Liver (tissue), 9 donors: Measurements from ENCODE around the gene BHLHA15. TPM values are rescaled to one million over a fixed set of nuclear protein-coding genes. Genes with fewer than 3 reads are reported as not detected.

Experiments used
- DNase-seq: peaks from one replicate; pipeline ENCODE4 v3.0.0-alpha.2; 2017; ENCODE audit warnings: low spot score
- H3K27ac ChIP-seq, 2 donors: one replicate each; pipeline ENCODE4 v1.7.0; 2013; ENCODE audit warnings: inconsistent platforms in 2 of 2, low read length in 2 of 2, control low read depth in 1 of 2, low read depth in 1 of 2, mild to moderate bottlenecking in 1 of 2
- H3K27me3 ChIP-seq, 4 donors: one replicate each; pipeline versions ENCODE4 v1.6.1 to v1.7.0; 2013; ENCODE audit warnings: low read length in 3 of 4, inconsistent platforms in 1 of 4, mild to moderate bottlenecking in 1 of 4, moderate library complexity in 1 of 4; ENCODE audit not compliant: control insufficient read depth in 4 of 4, insufficient read depth in 4 of 4
- H3K36me3 ChIP-seq, 4 donors: one replicate each; pipeline versions ENCODE4 v1.6.1 to v1.7.0; 2013; ENCODE audit warnings: low read length in 3 of 4, mild to moderate bottlenecking in 3 of 4, low read depth in 1 of 4, moderate library complexity in 1 of 4; ENCODE audit not compliant: control insufficient read depth in 4 of 4, insufficient read depth in 3 of 4
- H3K4me1 ChIP-seq, 4 donors: one replicate each; pipeline versions ENCODE4 v1.6.1 to v1.7.0; 2013; ENCODE audit warnings: low read length in 3 of 4, mild to moderate bottlenecking in 3 of 4, moderate library complexity in 1 of 4; ENCODE audit not compliant: control insufficient read depth in 4 of 4, insufficient read depth in 4 of 4
- H3K4me3 ChIP-seq, 3 donors: one replicate each; pipeline versions ENCODE4 v1.6.1 to v1.7.0; 2013; ENCODE audit warnings: low read length in 3 of 3, control low read depth in 1 of 3, low read depth in 1 of 3, mild to moderate bottlenecking in 1 of 3
- H3K9ac ChIP-seq, 2 donors: one replicate each; pipeline ENCODE4 v1.7.0; 2013; ENCODE audit warnings: low read length in 2 of 2, mild to moderate bottlenecking in 2 of 2, moderate library complexity in 2 of 2, control low read depth in 1 of 2, low read depth in 1 of 2
- H3K9me3 ChIP-seq, 4 donors: one replicate each; pipeline versions ENCODE4 v1.6.1 to v1.7.0; 2013; ENCODE audit warnings: low read length in 3 of 4; ENCODE audit not compliant: control insufficient read depth in 4 of 4
- EGR1 ChIP-seq, 2 donors: IDR thresholded peaks; 2 replicates each; pipeline ENCODE4 v1.6.1; 2016 to 2018; ENCODE audit warnings: antibody characterized with exemption in 2 of 2, low read depth in 2 of 2
- FOXA1 ChIP-seq: IDR thresholded peaks from 2 replicates; pipeline ENCODE4 v1.6.1; 2016; ENCODE audit warnings: antibody characterized with exemption
- FOXA2 ChIP-seq: IDR thresholded peaks from 2 replicates; pipeline ENCODE4 v1.6.1; 2016; ENCODE audit warnings: antibody characterized with exemption
- GABPA ChIP-seq, 2 donors: IDR thresholded peaks in 1 of 2; conservative IDR thresholded peaks in 1 of 2; 2 replicates each; pipeline ENCODE4 v1.6.1; 2016; ENCODE audit warnings: antibody characterized with exemption in 2 of 2, mild to moderate bottlenecking in 1 of 2, moderate library complexity in 1 of 2
- HNF4A ChIP-seq, 2 donors: conservative IDR thresholded peaks; 2 replicates each; pipeline ENCODE4 v1.6.1; 2016; ENCODE audit warnings: antibody characterized with exemption in 2 of 2, mild to moderate bottlenecking in 2 of 2
- HNF4G ChIP-seq: IDR thresholded peaks from 2 replicates; pipeline ENCODE4 v1.6.1; 2016; ENCODE audit warnings: antibody characterized with exemption
- NR2F2 ChIP-seq: IDR thresholded peaks from 2 replicates; pipeline ENCODE4 v1.6.1; 2016; ENCODE audit warnings: antibody characterized with exemption
- RAD21 ChIP-seq, 2 donors: IDR thresholded peaks; 2 replicates each; pipeline ENCODE4 v1.6.1; 2016; ENCODE audit warnings: antibody characterized with exemption in 2 of 2, mild to moderate bottlenecking in 2 of 2
- RXRA ChIP-seq, 2 donors: IDR thresholded peaks; 2 replicates each; pipeline ENCODE4 v1.6.1; 2017 to 2018; ENCODE audit warnings: antibody characterized with exemption in 2 of 2, mild to moderate bottlenecking in 1 of 2
- TAF1 ChIP-seq: conservative IDR thresholded peaks from 2 replicates; pipeline ENCODE4 v1.6.1; 2016; ENCODE audit warnings: antibody characterized with exemption, mild to moderate bottlenecking
- YY1 ChIP-seq: IDR thresholded peaks from 2 replicates; pipeline ENCODE4 v1.6.1; 2016; ENCODE audit warnings: antibody characterized with exemption, mild to moderate bottlenecking
- WGBS: extraction: QIAGEN DNeasy Blood & Tissue Kit; methylation state at CpG from one replicate; pipeline ENCODE4 v1.1.7; 2013; 5-methylcytosine and 5-hydroxymethylcytosine counted together
- polyA plus RNA-seq, 2 donors: library from polyadenylated mRNA; stranded (reverse) in 1 of 2; unstranded in 1 of 2; fragments of 200-250 nt in 1 of 2; fragments of >200 nt in 1 of 2; fragmentation: Nextera tagmentation in 1 of 2; extraction: Ambion mirVana in 1 of 2; gene quantifications; one replicate each; pipeline versions ENCODE4 v1.2.1 to v1.2.3, GENCODE V29; 2013 to 2015
- total RNA-seq, 2 donors: library from RNA; depleted of rRNA; stranded (reverse); fragments of >200 nt; gene quantifications; one replicate each; pipeline ENCODE4 v1.2.3, GENCODE V29; 2014
- TF ChIP-seq, protein P1 (sequence below): IDR thresholded peaks from 2 replicates; pipeline ENCODE4 v1.6.1; 2016; ENCODE audit warnings: antibody characterized with exemption, mild to moderate bottlenecking
- TF ChIP-seq, protein P2 (sequence below): fragments of 150-350 bp; IDR thresholded peaks from 2 replicates; pipeline ENCODE4 v1.5.1; 2017; ENCODE audit warnings: improper control_type of control experiment, low read depth, low read length; ENCODE audit not compliant: missing input control
- TF ChIP-seq, protein P3 (sequence below): IDR thresholded peaks from 2 replicates; pipeline ENCODE4 v1.6.1; 2016; ENCODE audit warnings: antibody characterized with exemption
- TF ChIP-seq, protein P4 (sequence below): IDR thresholded peaks from 2 replicates; pipeline ENCODE4 v1.6.1; 2016; ENCODE audit warnings: antibody characterized with exemption
- TF ChIP-seq, protein P5 (sequence below): IDR thresholded peaks from 2 replicates; pipeline ENCODE4 v1.6.1; 2016; ENCODE audit warnings: antibody characterized with exemption
- donor health status: healthy.
- donor health status: healthy.
- donor health status: healthy.
- donor health status: healthy.
- donor health status: healthy.

Gene BHLHA15
- total and polyA plus RNA-seq, 4 donors, result 1.0 to 28.9 (median 7.6) TPM

DNA sequence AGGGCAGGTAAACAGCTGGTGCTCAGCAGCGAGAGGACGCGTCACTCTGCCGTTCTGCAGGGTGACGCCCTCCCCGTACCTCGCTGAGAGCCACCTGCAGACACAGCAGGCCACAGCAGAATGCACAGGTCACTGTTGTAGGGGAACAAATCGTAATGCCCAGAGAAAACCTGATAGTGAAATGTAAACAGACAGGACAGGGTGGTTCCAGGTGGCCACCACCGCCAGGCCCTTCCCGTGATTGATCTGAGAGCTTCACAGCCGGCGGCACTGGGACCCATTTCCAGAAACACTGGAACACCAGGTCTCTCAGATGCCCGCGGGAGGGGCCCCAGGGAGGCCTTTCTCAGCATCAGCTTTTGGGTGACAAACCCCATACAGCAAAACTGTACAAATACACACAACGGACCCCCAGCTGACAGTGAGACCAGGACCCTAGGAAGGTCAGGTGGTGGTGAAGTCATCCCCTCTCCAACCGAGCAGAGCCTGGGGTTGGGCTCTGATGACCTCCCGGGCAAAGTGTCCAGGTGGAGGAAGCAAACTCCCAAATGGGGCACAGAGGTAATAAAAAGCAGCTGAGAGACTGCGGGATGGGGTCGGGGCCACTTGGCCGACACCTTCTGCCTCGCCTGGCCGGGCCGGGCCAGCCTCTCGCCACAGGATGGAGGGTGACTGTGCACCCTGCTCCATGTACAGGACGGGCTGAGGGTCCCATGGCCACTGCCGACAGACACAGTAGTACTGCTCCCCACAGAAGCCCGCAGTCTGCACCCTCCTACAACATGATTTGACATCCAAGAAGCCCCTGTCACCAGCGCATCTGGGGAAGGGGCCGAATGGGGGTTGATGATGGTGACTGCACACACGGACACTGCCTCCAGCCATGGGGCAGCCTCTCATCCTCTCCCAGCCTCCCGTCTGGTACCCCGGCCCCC is 4.6 kb downstream of the BHLHA15 start:
- H3K36me3 ChIP-seq, result peaks cover 0 to 4% (median 0%) of the 10 kb centered on the region in 4 donors
- TF ChIP-seq, protein P1, sequence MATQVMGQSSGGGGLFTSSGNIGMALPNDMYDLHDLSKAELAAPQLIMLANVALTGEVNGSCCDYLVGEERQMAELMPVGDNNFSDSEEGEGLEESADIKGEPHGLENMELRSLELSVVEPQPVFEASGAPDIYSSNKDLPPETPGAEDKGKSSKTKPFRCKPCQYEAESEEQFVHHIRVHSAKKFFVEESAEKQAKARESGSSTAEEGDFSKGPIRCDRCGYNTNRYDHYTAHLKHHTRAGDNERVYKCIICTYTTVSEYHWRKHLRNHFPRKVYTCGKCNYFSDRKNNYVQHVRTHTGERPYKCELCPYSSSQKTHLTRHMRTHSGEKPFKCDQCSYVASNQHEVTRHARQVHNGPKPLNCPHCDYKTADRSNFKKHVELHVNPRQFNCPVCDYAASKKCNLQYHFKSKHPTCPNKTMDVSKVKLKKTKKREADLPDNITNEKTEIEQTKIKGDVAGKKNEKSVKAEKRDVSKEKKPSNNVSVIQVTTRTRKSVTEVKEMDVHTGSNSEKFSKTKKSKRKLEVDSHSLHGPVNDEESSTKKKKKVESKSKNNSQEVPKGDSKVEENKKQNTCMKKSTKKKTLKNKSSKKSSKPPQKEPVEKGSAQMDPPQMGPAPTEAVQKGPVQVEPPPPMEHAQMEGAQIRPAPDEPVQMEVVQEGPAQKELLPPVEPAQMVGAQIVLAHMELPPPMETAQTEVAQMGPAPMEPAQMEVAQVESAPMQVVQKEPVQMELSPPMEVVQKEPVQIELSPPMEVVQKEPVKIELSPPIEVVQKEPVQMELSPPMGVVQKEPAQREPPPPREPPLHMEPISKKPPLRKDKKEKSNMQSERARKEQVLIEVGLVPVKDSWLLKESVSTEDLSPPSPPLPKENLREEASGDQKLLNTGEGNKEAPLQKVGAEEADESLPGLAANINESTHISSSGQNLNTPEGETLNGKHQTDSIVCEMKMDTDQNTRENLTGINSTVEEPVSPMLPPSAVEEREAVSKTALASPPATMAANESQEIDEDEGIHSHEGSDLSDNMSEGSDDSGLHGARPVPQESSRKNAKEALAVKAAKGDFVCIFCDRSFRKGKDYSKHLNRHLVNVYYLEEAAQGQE, result no peak
- no peak for TF ChIP-seq NR2F2
- TF ChIP-seq EGR1 (IDR thresholded peaks at IDR 0.05; ENCODE audit: low read depth in 2 of 2), result no peak
- no peak for TF ChIP-seq FOXA2
- TF ChIP-seq FOXA1, result no peak
- no peak for TF ChIP-seq GABPA (IDR thresholded peaks at IDR 0.05 in 1 of 2, conservative IDR thresholded peaks at IDR 0.05 in 1 of 2)
- TF ChIP-seq, protein P2, sequence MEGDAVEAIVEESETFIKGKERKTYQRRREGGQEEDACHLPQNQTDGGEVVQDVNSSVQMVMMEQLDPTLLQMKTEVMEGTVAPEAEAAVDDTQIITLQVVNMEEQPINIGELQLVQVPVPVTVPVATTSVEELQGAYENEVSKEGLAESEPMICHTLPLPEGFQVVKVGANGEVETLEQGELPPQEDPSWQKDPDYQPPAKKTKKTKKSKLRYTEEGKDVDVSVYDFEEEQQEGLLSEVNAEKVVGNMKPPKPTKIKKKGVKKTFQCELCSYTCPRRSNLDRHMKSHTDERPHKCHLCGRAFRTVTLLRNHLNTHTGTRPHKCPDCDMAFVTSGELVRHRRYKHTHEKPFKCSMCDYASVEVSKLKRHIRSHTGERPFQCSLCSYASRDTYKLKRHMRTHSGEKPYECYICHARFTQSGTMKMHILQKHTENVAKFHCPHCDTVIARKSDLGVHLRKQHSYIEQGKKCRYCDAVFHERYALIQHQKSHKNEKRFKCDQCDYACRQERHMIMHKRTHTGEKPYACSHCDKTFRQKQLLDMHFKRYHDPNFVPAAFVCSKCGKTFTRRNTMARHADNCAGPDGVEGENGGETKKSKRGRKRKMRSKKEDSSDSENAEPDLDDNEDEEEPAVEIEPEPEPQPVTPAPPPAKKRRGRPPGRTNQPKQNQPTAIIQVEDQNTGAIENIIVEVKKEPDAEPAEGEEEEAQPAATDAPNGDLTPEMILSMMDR, result no peak
- TF ChIP-seq, protein P3, sequence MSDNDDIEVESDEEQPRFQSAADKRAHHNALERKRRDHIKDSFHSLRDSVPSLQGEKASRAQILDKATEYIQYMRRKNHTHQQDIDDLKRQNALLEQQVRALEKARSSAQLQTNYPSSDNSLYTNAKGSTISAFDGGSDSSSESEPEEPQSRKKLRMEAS, result no peak
- TF ChIP-seq TAF1, result no peak
- DNase-seq, result no peak
- H3K27ac ChIP-seq, result no peak overlapping the region
- H3K4me3 ChIP-seq, result no peak overlapping the region
- 87% methylated on average over 32 of the region's 32 CpGs for WGBS
- H3K4me1 ChIP-seq, result peaks cover 0 to 7% (median 0%) of the 10 kb centered on the region in 4 donors
- no peaks in the 10 kb centered on the region for H3K9me3 ChIP-seq
- no peaks in the 10 kb centered on the region for H3K27me3 ChIP-seq
- H3K9ac ChIP-seq, result no peak overlapping the region

DNA sequence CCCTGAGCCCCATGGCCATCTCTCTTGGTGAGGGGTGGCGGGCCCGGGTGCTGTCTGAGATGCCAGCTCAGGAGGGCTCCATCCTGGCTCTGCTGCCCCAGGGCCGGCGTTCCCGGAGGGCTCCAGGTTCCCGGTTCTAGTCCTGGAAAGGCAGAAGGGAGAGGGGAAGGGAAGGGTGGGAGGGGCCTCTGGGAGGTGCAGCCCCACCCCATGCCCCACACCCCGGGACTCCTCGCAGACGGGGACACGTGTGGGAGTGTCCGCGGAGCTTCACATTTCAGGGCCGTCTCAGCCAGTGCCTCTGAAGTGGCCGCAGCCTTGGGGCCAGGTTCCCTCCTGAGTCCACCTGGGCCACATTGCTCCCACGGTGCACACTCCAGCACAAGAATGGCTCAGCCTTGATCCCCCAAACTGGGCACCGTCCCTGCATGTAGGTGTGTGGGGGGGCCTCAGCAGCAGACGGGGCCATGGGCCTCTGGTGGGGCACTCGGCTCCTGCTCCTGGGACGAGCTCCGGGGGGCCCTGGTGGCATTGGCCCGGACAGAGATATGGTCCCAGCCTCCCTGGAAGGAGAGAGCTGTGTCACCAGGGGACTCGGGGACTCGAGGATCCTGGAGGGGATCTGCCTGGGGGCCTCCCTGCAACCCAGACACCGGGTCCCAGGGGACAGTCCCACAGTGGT is 5.8 kb downstream of the BHLHA15 start:
- Histone ChIP-seq H3K36me3 (peaks cover 0 to 7% (median 4%) of the 10 kb centered on the region in 4 donors), H3K27ac (no peak overlapping the region)
- no peak for TF ChIP-seq RXRA (IDR thresholded peaks at IDR 0.05)
- no peak for TF ChIP-seq HNF4A (conservative IDR thresholded peaks at IDR 0.05)
- TF ChIP-seq, protein P1, result no peak
- TF ChIP-seq, protein P3, result no peak
- TF ChIP-seq, protein P4, sequence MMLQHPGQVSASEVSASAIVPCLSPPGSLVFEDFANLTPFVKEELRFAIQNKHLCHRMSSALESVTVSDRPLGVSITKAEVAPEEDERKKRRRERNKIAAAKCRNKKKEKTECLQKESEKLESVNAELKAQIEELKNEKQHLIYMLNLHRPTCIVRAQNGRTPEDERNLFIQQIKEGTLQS, result no peak
- TF ChIP-seq, protein P5, sequence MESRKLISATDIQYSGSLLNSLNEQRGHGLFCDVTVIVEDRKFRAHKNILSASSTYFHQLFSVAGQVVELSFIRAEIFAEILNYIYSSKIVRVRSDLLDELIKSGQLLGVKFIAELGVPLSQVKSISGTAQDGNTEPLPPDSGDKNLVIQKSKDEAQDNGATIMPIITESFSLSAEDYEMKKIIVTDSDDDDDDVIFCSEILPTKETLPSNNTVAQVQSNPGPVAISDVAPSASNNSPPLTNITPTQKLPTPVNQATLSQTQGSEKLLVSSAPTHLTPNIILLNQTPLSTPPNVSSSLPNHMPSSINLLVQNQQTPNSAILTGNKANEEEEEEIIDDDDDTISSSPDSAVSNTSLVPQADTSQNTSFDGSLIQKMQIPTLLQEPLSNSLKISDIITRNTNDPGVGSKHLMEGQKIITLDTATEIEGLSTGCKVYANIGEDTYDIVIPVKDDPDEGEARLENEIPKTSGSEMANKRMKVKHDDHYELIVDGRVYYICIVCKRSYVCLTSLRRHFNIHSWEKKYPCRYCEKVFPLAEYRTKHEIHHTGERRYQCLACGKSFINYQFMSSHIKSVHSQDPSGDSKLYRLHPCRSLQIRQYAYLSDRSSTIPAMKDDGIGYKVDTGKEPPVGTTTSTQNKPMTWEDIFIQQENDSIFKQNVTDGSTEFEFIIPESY, result no peak
- no peak for TF ChIP-seq HNF4G
- no peak for TF ChIP-seq EGR1 (IDR thresholded peaks at IDR 0.05; ENCODE audit: low read depth in 2 of 2)
- no peak for TF ChIP-seq RAD21 (IDR thresholded peaks at IDR 0.05)
- no peak for TF ChIP-seq YY1

More for the DNA sequence above, 5.8 kb downstream of the BHLHA15 start:
- Histone ChIP-seq H3K9me3 (no peaks in the 10 kb centered on the region), H3K4me1 (peaks cover 0 to 7% (median 0%) of the 10 kb centered on the region in 4 donors), H3K27me3 (no peaks in the 10 kb centered on the region), H3K9ac (no peak overlapping the region), H3K4me3 (no peak overlapping the region)
- 94% methylated on average over 24 of the region's 24 CpGs for WGBS
- no peak for DNase-seq
